ENCODE data around the gene PTCD3.

DNA sequence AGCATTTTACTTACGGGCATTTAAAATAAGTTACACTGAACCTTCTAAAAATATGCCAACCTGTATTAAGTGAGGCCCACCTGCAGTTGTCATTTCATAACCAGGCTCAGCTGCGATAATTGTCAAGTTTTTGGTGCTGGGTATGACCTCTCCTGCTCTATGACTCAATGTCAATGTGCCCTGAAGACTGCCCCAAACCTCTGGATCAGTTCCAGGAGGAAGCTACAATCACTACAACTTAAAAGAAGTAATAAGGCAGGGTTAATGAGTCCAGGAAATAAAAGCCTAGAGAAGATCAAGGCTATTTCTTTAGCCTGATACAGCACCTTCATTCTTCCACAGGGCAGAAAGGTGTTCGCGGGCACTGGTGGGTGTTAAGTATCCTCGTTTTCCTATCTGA is 23.3 kb upstream of the PTCD3 start:
- TF ChIP-seq, protein P1, sequence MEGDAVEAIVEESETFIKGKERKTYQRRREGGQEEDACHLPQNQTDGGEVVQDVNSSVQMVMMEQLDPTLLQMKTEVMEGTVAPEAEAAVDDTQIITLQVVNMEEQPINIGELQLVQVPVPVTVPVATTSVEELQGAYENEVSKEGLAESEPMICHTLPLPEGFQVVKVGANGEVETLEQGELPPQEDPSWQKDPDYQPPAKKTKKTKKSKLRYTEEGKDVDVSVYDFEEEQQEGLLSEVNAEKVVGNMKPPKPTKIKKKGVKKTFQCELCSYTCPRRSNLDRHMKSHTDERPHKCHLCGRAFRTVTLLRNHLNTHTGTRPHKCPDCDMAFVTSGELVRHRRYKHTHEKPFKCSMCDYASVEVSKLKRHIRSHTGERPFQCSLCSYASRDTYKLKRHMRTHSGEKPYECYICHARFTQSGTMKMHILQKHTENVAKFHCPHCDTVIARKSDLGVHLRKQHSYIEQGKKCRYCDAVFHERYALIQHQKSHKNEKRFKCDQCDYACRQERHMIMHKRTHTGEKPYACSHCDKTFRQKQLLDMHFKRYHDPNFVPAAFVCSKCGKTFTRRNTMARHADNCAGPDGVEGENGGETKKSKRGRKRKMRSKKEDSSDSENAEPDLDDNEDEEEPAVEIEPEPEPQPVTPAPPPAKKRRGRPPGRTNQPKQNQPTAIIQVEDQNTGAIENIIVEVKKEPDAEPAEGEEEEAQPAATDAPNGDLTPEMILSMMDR (conservative IDR thresholded peaks at IDR 0.05 in 1 of 2, IDR thresholded peaks at IDR 0.05 in 1 of 2; ENCODE audit: low read depth in 1 of 2, low read length in 2 of 2), result no peak
- TF ChIP-seq EZH2 (IDR thresholded peaks at IDR 0.05; ENCODE audit: low read length, missing control alignments), result no peak
